NCI-H748 (cell line): ENCODE results near the gene ADAMTSL1.

Experiments used
- DNase-seq: peaks from one replicate; lab custom pipeline; 2025; ENCODE audit not compliant: unreplicated experiment; lab: John Stamatoyannopoulos, UW

ADAMTSL1 gene

DNA sequence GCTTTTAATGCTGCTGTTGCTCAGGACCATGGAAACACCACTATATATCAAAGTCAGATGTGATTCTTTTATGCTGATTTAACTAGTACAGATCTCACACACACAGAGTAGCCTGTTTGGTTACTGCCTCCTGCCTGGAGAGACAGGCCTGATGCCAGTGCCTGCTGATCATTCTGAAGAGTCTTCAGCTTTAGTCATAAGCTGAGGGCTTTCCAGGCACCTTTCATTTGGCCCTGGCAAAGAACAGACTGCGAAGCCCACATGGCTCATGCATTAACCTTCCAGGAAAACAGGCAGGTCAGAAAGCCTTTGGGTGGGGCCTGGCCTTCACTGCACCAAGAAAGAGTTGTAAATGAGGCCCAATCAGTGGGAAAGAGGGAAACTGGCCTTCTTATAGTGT, 414.3 kb downstream of the ADAMTSL1 start:
- DNase-seq = no peak

DNA sequence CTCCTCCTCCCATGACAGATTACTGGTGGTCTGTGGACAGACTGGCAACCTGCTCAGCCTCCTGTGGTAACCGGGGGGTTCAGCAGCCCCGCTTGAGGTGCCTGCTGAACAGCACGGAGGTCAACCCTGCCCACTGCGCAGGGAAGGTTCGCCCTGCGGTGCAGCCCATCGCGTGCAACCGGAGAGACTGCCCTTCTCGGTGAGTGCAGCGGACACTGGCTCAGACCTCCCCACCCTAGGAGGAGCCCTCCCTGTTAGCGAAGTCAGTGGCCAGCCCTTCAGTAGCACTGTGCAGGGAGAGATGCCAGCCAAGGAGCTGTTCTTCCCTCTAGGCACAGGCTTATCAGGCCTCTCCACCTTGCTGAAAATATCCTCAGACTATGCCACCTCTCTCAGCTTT, 415.6 kb downstream of the ADAMTSL1 start:
- no peak for DNase-seq

DNA sequence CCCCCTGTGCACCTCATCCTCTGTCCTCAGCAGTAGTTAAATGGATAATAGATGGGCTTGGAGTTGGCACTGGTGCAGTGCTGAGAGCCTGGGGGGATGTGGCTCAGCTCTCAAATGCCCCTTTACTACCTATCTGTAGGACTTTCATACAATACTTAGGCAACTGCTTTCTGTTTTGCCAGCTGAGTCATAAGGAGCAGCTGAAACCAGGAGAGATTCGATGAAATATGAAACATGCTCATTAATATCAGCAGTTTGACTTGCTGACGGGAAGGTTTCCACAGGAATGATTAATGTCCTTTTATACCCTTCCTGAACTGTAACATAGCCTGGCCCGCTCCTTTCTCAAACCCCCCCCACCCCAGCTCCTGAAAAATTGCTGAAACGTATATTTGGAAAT, 416.4 kb downstream of the ADAMTSL1 start:
- DNase-seq = no peak

DNA sequence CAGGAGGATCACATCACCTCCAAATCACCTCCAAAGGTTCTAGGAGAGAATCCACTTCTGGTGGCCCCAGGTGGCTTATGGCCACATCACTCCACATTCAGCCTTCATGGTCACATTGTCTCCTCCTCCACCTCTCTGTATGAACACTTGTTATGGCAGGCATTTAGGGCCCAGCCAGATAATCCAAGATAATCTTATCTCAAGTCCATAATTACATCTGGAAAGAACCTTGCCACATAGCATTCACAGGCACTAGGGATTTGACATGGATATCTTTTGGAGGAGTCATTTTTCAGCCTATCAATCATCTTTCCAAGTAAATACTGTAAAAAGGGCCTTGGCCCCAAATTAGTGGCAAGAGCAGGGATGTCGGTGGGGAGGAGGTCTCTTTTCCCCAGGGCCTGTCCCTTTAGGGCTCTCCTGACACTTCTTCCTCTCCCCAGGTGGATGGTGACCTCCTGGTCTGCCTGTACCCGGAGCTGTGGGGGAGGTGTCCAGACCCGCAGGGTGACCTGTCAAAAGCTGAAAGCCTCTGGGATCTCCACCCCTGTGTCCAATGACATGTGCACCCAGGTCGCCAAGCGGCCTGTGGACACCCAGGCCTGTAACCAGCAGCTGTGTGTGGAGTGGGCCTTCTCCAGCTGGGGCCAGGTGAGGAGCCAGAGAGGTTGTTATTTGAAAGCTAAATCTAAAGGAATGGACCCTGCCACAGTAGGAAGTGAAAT, 418.2 kb downstream of the ADAMTSL1 start:
- DNase-seq = no peak

DNA sequence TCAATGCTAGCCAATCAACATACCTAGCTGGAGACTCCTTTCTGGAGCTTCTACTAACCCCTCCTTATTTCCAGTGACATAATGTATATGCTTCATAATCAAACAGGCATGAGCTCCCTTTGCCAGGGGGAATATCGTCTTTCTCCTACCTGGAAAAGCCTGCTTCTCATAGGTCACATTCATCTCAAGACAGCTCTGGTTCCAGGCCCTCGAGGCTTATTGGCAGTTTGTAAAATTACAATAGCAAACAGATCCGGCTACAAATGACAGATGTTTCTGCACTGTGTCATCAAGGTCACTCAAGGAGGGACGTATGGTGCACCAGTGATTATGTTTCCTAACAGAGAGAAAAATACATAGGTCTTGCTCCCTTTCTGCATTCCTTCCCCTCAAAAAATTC, 419.1 kb downstream of the ADAMTSL1 start:
- peak; percentile 35 for DNase-seq

DNA sequence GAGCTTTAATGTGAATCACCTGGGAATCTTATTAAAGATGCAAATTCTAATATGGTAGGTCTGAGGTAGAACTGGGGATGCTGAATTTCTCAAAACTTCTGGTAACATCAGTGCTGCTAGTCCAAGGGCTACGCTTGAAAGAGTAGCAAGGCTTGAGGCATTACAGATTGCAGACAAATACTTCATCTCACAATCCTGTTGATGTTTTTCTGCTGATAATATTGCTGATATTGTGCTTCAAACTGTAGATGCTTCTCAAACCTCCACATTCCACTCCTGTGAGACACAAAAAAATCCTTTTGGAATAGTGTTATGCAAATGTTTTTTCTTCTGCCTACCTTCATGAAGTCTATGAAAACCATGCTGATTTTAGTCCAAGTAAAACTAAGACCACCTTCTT, 419.5 kb downstream of the ADAMTSL1 start:
- no peak for DNase-seq

DNA sequence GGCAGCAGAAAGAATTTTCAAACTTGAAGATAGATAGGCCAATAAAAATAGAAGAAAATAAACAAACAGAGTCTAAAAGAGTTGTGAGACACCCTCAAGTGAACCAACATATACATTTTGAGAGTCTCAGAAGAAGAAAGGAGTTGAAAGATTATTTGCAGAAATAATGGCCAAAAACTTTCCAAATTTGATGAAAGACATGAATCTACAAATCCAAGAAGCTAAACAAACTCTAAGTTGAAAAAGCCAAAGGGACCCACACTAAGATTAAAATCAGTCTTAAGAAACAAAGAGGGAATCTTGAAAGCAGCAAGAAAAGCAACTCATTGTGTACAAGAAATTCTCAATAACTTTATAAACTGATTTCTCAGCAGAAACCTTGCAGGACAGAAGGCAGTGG, 422.1 kb downstream of the ADAMTSL1 start:
- DNase-seq = no peak

DNA sequence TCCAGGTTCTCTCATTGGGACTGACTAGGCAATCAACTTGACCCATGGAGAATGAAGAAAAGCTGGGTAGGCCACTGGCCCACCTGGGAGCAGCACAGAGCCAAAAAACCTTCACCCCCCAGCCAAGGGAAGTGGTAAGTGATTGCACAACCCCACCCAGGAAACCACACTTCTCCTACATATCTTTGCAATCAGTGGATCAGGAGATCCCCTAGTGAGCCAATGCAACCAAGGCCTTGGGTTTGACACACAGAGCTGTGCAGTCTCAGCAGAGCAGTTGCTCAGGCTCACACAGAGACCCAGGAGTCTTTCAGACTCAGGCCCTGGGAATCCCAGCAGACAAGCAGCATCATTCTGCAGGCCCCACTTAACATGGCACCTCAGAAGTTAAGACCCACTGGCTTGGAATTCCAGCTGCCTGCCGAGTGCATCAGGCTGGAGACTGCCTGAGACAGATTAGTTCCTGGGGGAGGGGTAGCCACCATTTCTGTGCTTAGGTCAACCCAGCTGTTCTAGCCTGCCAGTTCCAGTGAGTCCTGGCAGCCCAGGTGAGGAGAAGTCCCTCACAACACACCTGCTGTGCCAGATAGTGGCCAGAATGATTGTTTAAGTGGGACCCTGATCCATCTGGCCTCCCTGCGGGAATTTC, 422.7 kb downstream of the ADAMTSL1 start:
- DNase-seq = no peak

DNA sequence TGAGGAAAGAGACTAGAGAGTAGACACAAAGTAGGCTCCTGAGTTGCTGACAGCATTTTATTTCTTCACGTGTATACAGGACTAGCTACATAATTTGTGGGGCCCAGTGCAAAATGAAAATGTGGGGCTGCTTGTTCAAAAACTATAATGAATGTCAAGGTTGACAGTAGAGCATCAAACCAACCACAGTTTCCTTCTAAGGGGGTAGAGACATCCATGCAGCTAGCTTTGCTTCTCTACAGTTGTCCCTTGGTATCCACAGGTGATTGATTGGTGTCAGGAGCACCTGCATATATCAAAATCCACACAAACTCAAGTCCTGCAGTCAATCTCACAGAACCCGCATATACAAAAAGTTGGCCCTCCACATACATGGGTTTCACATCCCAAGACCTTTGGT, 429.5 kb downstream of the ADAMTSL1 start:
- no peak for DNase-seq

DNA sequence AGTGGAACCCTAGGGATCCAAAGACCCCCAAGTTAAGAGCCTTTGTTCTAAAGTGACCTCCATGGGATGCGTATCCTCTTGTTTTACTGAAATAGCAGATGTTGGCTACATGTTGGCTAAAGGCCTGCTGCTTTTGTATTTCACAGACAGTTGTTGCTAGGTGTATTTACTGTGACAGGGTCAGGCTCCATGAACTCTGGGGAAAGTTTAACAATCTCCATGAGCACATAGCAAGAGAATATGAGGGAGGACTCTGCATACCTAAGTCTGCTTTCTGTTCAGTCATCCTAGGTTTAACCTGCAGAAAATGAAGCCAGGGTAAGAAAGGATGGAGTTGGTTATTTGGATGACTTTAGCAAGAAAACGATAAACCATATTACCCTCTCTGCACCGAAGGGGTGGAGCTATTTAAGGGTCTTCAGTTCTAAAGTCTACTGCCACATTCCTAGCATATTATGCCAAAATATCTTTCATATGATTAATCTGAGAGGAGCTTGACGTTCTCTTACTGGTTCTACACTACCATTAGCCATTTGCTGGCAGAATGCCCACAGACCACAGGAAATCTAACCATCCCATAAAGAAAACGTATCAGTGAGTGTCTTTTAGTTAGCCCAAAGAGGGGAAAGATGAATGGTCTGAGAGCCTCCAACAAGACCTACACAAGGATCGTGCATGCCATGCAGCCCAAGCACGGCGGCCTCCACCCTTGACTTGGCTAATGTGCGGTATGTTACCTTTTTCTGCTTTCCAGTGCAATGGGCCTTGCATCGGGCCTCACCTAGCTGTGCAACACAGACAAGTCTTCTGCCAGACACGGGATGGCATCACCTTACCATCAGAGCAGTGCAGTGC, 431.3 kb downstream of the ADAMTSL1 start:
- DNase-seq = no peak

DNA sequence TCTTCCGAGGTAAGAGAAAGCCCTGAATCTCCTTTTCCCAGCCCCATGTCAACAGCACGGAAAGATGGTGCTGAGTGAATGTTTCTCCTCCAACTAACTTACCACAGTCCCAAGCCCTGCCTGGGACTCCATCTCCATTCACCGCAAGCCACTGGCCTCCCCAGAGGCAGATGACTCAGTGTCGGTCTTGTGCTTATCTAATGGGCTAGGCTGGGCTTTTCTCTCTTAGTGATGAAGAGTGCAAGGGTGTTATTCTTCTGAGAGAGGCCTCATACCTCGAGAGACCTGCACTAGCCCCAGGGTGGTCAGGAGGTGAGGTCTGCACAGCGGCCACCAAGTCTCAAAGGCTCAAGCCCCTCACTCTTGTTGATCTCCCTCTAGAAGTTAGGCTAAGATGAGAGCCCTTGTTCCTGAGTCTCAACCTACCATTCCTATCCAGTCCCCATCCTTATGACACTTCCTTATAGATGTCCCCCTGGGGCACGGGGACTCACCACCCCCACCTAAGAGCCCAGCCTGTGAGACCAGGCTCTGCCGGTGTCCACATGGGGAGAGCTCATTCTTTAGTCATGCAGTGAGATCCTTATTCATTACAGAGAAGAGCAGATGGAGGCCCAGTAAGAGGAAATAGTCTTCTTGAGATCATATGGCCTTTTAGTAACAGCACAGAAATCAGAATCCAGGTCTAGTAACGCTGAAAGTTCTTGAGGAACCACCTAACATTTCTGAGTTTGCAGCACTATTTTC, 432.1 kb downstream of the ADAMTSL1 start:
- no peak for DNase-seq

DNA sequence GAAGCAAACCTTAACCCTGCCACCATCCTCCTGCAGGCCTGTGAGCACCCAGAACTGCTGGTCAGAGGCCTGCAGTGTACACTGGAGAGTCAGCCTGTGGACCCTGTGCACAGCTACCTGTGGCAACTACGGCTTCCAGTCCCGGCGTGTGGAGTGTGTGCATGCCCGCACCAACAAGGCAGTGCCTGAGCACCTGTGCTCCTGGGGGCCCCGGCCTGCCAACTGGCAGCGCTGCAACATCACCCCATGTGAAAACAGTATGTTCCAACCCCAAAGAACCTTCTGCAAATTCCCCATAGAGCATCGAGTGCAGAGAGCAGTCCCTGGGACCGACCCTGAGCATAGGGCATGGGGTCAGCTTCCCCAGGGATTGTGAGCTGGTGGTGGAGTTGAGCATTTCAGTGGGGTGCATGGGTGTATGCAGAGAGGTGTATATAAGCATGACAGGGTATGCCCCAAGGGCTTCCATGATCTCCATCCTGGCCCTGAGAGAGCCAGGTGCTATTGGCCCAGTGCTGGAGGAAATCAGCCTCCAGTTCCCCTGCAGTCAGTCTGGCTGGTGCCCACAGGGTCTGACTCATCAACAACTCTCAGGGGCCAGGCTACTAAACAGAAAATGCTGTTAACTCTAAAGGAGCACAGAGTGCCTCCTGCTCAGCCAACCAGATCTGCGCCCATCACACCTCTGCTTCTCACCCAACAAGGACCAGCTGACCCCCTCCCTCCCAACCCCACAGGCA, 432.9 kb downstream of the ADAMTSL1 start:
- no peak for DNase-seq

DNA sequence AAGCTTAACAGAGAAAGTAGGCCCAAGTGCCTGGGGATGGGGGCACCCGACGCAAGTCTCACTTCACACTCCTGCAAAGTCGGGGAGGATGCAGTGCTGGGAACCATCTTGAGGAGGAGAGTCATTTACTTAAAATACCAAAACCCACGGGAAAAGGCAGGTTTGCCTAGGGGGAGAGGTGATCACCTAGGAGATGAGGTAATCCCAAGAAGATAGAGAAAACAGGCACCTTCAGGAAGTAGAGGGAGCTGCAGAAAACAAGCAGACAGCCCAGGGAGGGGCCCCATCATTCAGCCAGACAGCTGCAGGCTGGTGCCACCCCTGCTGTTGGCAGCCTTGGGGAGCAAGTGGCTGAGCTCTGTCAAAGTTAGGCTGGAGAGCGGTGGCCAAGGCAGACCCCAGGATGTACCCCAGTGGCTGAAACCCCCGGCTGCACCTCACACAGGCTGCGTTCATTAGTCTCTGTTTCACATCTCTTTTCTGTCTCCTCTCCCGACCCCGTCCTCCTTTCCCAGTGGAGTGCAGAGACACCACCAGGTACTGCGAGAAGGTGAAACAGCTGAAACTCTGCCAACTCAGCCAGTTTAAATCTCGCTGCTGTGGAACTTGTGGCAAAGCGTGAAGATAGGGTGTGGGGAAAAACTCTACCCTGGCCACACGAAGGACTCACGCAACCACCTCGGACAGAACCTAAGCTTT, 434.1 kb downstream of the ADAMTSL1 start:
- DNase-seq = no peak

DNA sequence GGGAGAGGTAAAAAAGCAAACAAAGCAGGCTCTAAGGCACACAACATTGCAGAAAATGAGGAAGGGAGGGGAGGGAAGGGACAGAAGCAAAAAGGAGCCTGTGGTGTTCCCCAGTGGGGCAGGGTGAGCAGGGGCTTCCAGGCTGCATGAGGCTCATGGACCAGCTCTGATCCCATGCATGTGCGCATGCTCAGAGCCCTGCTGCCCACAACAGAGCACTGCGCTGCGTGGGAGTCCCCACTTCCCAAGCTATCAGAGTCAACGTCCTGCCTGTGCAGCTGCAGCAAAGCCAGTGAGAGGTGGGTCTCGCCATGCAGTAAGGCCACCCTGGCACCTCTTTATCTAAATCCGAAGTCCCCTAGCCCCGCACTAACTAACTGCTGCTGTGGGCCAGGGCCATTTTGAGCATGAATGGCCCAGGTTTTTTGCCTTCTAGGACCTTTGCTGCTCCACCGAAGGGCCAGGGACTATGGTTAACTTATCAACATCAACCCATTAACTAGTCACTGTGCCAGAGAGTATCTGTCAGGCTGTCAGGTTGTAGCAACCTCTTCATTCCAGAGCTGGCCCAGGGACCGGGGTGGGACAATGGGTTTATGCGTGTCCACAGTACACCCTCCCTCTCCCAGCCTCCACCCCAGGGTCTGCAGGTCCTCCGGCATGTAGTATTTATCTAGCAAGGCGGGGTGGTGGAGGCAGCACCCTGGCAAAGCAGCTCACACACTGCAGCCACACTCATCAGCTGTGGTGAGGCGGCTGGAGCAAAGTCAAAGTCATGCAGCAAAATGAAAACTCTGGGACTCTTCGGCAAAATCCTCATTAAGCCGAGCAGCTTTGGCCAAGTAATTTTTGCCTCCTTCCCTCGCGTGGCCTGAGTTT, 435.4 kb downstream of the ADAMTSL1 start:
- DNase-seq = no peak

DNA sequence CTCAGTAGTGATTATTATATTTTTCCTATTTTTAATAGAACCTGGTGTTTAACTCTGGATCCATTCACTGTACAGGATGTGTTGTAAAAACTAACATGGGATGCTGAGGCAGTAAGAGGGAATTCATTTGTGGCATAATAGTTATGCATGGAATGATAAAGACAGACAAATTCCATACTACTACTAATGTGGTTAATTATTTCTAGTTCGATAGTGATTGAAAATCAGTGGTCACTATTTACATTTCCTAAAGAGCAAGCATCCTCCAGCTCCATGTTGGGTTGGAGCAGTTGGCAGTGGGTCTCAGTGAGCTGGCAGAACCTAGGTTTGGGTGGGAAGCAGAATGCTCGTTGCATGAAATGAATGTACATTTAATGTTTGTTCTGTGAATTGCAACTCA, 436.5 kb downstream of the ADAMTSL1 start:
- no peak for DNase-seq

DNA sequence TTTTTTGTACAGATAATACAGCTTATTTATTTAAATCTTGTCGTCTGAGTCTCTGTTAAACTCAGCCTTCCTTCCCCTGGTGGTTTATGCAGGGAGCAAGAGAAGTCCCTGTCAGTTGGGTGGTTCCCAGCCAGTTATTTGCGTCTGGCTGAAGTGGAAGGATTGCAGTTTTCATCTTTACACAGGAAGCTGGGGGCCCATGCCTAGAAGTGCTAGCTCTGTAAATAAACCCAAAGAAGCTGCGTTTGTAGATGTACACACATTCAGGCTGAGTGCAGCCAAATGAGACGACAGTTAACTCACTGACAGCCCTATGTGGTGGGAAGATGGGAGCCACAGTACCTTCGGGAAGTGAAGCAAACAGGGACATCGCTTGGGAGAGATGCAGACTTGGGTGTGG, 437.0 kb downstream of the ADAMTSL1 start:
- peak; percentile 86 for DNase-seq

DNA sequence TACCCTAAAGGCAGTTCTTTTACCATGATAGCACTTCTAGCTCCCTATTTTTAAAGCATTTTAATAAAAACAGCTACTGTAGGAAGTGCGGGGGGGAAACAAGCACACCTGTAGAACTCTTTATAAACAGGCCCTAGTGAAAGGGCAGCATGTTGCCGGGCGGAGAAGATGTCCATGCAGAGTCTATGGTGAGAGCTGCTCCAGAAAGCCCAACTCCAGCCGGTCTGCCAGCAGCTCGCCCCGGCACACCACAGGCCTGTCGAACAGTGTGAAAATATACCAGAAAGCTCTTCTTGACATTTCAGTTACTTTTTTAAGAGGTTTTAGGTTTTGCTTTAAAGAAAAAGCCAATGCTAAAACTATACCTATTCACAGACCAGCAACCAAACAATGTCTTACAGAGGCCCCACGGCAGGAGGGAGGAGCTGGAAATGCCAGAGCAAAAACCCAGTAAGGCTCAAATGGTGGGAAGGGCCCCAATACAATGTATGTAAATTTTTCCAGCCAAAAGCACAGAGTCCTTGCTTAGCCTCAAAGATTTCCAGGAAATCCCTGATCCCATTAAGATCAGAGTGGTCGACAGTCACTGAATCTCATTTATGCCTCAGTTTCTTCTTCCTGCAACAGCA, 437.9 kb downstream of the ADAMTSL1 start:
- no peak for DNase-seq
